ENCODE measurements around the gene SCUBE3.

The SCUBE3 gene

DNA sequence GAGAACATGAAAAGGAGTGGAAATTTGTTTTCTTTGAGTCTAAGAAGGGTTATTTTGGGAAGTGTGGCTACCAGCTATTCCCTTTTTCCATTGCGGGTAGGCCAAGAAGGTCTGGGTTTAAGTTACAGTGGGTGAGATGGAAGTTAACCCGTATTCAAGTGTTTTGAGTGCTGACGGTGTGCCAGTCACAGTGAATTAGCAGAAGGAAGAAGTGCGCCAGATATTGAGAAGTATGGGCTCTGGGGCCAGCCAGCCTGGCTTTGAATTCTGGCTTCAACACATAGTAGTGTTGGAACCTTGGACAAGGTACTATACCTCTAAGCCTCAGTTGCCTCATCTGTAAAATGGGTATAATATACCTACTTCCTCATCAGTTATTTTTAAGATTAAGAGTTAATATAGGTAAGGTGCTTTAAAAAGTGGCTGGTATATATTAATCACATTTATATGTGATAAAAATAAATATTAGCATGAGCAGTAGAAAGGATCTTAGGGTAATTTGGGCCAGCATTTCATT, 62.0 kb downstream of the SCUBE3 start:
- no peak for FAIRE-seq

DNA sequence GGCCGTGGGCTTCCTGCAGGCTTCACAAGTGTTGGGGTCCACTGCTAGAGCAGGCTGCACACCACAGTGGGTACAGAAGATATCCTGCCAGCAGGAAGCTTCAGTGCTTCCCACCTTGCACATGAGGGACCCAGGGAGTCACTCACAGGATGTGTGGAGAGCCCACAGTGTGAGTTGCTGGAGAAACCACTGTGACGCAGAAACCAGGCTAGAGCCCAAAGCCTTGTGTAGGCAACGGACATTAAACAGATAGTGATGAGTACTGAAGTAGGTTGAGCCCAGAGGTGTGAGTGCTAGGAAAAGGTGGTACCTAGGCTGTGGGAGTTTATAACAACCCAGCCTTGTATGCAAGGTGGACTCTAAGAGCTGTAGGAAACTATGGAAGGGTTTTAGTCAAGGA, 65.0 kb downstream of the SCUBE3 start:
- FAIRE-seq = no peak

DNA sequence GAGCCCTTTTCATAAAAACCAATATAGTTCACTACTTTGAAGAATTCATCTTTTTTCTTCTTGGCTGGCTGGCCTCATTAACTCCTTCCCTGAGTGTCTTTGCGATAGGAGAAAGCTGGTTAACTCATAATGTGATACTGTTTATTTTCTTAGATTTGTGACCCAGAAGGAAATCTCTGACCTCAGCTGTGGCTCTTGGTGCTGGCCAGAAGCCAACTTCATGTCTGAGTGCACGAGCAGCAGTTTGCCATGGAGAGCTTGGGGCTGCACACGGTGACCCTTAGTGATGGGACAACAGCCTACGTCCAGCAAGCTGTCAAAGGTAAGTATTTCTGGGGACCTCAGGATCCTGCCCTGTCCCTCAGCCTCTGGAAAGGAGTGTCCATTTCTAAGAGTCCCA, 67.1 kb downstream of the SCUBE3 start:
- FAIRE-seq = no peak

- FAIRE-seq = no peak
These were observed 68.7 kb downstream of the SCUBE3 start for GRCh38 chr6:35282472-35282871.

DNA sequence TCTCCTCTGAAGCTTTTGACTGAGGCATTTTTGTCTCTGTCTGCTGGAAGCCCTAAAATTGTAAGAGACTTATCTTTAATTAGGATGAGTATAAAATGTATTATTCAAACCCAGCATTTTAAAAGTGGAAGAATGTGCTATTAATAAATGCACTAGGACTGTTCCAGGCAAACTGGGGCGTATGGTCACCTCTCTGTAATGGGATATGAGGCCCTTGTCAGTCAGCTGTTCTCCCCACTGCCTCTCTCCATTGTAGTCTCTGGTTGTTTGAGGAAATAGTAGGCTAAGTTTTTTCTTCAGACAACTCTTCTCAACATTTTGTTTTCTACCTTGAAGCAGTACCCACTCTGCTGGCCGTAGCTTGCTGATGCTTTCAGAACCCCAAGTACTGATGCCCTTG, 69.6 kb downstream of the SCUBE3 start:
- no peak for FAIRE-seq

DNA sequence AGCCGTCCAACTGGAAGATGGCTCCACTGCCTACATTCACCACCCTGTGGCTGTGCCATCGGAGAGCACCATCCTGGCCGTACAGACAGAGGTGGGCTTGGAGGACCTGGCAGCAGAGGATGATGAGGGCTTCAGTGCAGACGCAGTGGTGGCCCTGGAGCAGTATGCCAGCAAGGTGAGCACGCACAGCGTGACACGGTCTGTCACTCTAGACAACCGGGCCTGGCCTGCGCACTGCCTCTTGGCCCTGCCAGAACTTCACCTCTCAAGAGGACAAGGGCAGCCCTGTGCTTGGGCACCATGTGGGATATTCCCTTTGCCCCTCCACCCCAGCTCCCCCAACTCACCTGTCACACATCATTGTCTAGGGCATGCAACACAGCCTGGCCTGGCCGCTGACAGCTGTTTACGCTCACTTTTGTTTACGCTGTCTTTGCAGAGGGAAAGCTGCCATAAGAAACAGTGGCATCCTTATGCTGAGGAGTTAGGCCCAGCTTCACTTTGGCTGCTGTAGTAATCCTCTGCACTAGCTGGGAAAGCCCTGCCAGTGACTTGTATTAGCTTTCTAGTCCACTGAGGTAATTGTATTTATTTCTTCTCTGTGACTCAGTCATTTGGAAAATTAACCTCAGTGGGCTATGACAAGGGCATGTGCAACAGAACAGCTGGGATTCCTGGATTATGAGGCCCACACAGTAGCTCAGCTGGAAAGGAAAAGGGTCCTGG, 74.1 kb downstream of the SCUBE3 start:
- FAIRE-seq = no peak

- no peak for FAIRE-seq
These were observed 75.1 kb downstream of the SCUBE3 start for GRCh38 chr6:35288834-35289233.

- no peak for FAIRE-seq
These were observed 77.7 kb downstream of the SCUBE3 start for GRCh38 chr6:35291491-35291890.

GRCh38 chr6:35292494-35292893, 78.7 kb downstream of the SCUBE3 start:
- no peak for FAIRE-seq

- FAIRE-seq = no peak
These were observed 79.9 kb downstream of the SCUBE3 start for GRCh38 chr6:35293681-35294080.

GRCh38 chr6:35294308-35294945, 80.7 kb downstream of the SCUBE3 start:
- no peak for FAIRE-seq

GRCh38 chr6:35295036-35295435, 81.3 kb downstream of the SCUBE3 start:
- no peak for FAIRE-seq

GRCh38 chr6:35295521-35296315, 82.0 kb downstream of the SCUBE3 start:
- no peak for FAIRE-seq

- no peak for FAIRE-seq
These were observed 83.3 kb downstream of the SCUBE3 start for GRCh38 chr6:35296931-35297600.

DNA sequence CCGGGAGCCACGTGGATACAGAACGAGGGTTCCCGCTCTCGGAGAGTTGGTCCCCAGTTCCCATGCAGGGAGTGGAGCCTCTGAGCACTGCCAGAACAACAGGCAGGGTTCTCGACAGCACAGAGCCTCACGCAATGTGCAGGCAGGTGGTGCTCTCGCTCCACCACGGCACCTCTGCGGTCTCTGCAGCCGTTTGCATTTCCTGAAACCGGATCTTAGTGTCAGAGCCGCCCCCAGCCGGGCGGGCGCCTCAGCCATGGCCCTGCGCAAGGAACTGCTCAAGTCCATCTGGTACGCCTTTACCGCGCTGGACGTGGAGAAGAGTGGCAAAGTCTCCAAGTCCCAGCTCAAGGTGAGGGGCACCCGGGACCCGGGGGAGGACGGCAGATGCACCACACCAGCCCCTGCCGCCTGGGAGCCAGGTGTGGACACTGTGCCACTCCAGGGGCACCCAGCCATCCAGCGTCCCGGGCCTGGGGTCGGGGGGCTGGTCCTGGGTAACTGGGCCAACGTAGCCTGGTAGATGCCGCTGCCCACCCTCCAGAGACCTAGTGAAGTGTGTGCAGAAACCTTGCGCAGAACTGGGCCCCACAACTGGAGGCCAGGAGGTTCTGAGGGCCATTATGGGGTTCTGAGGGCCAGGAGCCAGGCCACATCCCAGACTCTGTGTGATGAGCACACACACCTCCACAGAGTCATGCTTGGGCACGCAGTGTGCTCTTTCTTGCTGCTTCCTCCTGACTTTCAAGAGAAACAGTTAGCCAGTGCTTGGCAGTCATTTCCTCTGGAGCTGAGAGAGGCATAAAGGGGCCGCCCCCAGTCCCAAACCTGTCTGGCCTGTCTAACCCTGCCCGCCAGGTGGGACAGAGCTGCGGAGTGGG, 84.1 kb downstream of the SCUBE3 start, which contains the start of gene DEF6:
TSS of gene DEF6 (plus strand) at position 218 of the 881 bp plus-strand sequence. CDS start at position 257, 39 bp downstream.
- FAIRE-seq = no peak

DNA sequence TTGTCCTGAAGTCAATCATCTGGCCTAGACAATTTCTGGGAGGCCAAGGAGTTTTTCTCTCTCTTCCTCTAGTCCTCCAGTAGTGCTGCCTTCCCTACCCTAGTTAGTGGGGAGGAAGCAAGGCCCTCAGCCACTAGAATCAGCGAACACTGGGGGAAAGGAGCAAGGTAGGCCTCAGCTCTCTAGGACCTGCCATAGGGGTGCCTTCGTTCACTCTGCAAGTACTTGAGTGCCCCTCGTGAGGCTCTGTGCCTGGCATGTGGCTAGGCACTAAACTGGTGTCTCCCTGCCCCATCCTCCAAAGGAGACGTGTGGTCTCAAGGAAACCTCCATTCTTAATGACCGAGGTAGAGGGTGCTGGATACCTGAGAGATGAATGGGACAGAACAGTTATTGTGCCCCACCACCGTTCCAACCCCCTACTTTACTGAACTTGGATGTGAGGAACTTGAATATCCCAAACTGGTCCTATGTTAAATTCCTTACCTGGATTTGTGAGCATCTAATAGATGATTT, 84.9 kb downstream of the SCUBE3 start:
- FAIRE-seq = no peak

DNA sequence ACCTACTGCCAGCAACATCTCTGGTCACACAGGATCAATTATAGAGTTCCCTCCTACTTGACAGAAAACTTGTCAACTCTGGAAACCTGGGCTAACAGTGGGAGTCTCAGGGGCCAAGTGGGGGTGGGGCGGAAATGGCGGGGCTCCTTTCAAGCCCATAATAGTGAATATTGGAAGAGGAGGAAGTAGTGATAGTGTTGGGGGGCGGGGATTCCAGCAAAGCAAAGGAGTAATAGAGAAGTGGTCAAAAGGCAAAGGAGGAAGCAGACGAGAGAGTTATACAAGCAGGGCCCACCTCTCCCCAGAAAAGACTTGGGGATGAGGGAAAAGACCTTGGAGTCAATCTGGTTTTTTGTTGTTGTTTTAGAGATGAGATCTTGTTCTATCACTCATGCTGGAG, 85.9 kb downstream of the SCUBE3 start:
- FAIRE-seq = no peak

DNA sequence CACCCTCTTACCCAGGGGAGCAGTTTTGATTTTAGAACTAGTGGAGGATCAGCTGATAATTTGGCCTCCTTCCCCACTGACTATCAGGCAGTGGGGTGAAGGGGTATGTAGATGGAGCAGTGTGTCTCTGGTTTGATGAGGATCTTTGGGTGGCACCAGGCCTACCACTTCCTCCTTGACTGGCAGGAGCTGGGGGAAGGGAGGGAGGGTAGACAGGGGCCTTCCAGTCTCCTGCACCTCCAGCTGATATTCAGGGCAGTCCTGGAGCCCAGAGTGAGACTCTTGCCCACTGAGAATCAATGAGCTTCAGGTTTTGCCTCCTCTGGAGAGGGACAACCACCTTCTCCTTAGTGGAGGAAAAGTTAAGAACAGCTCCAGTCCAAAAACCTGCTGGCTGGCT, 87.1 kb downstream of the SCUBE3 start:
- no peak for FAIRE-seq
